HG03039 (cell line): ENCODE results near the gene DIO3.
"Not testable (repeated sequence)": the region's sequence is repeated elsewhere in the genome, so short reads cannot be mapped to it uniquely, and the experiment has no call there.

Experiments used
- ATAC-seq: cut with Tn5 transposase; IDR thresholded peaks from one replicate; pipeline ENCODE4 v1.9.1; 2021; ENCODE audit warnings: mild to moderate bottlenecking, moderate library complexity; ENCODE audit not compliant: unreplicated experiment

DIO3 gene

DNA sequence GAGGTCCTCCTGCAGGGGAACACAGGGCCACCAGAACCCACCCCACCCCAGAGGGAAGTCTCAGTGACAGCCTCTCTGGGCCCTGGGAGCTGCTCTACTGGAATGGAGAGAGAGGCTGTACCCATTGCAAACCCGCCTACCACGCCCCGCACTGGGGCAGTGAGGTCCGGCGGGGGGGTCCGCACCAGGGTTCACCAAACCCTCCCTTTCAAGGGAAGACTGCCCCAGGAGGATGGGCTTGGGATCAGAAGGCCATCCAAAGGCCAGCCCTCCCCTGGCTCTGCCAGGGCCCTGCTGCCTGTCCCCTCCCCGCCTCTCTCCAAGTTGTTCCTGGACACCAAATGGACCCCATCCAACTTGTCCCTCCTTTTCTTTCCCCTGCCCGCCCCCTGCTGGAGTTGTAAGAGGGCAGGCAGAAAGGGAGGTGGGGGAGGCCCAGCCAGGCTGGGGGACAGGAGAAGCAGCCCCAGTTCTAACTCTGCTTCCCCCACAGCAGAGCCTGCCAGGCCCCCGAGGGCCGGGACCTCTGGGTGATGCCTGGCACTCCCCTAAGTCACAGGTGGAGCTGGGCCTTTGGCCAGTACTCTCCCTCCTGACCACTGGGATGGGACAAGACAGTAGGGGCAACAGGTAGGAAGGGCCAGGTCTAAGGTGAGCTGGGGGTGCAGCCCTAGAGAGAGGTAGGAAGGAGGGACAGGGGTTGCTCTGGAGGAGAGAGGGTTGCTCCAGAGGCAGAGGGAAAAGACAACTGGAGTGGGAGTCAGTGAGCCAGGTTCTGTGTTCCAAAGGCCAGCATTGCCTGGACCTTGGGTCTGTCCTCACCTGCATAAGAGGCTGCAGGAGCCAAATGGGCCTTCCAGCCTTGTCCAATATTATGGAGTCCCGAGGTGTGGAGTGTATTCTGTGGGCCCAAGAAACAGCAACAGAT lies 3.2 kb upstream of the DIO3 start:
- no peak for ATAC-seq

DNA sequence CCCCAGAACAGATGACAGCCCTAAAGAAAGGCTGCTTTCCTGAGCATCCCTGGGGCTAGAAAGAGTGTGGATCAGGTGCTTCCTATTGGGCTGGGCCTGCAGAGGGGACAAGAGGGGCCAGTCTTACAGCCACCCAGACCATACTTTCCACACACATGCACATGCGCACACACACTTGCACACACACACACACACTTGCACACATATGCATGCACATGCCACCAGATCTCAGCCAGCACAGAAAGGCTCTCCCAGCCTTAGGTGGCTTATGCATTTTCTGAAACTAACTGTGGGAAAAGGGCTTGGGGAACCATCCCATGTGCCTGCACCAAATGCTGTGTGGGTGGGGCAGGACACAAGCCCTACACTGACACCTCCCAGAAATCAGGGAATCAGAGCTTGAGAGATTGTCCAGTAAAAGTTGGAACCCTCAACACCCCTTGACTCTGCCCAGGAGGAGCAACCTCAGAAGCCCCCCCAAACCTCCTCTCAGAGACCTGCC lies 2.5 kb upstream of the DIO3 start:
- ATAC-seq, result no peak

DNA sequence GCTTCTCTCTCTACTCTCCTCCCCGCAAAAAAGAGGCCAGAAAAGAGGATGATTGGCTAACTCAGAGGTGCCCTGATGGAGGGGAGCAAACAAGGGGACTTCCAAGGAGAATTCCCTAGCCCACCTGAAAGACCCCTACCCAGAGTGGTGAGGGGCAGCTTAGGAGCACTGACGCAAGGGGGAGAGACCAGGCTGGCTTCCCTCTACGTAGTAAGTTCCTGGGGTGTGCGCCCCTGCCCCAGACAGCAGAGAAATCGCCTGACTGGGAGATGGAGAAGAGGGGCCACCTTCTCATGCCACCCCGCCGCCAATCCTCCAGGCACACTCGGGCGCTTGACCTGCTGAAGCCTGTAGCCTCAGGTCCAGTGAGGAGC lies 2.1 kb upstream of the DIO3 start:
- no peak for ATAC-seq

DNA sequence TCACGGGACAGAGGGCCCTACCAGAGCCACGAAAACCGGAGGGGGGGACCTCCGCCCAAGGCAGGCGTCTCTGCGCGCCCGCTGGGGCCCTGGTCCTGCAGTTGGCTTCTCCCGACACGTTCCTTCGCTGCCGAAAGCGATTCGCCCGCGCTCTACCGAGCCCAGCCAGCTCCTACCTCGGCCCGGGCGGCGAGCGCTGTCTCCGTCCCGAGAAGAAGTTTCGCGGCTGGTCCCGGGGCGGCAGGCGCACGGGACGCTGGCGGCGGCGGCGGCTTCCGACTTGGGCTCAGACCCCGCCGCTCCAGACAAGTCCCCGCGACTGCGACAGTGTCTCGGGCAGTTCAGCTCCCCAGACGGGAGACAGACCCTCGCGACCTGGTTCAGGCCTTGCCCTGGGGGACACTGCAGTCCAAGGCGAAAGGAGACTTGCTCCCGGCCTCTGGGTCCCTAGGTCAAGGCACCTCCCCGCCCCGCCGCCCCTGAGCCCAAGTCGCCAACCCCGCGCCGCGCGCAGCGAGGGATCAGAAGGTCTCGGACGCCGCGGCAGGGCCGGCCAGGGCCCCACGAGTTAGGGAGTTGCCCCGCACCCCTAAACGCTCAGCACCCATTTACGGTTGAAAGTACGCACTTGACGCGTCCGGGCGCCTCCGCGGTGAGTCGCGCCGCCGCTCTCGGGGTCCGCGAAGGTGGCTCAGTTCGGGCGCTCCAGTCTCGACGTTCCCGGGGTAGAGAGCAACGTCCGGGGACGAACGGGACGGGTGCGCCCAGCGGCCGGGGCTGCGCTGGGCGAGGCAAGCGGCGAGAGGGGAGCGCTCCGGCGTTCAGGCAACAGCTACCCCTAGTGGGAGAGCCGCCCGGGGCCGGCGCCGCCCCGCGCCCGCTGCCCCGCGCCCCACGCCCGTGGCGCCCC lies 1.4 kb upstream of the DIO3 start:
- no peak for ATAC-seq

DNA sequence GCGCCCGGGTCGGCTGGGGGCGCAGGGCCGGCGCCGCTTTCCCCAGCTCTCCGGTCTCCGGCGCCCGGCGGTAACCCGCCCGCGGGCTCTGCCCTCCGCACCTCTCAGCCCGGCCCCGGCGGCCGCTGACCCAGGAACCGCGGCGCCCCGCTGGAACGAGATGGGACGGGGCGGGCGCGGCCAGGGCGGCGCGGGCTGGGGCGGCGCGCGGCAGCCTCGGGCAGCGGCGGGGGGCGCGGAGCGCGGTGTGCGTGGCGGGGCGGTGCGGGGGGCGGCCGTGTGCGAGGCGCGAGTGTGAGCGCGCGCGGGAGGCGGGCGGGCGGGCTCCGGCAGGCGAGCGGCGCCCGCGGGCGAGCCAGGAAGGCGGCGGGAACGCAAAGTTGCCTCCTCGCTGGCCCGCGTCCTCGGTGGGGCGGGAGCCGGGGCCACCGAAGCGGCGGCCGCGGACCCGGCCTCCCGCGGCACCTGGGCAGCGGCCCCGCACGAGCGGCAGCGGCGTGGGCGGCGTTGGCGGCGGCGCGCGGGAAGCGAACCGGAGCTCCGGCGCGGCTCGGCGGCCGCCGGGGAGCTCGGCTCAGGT lies 671 bp upstream of the DIO3 start:
- no peak for ATAC-seq

DNA sequence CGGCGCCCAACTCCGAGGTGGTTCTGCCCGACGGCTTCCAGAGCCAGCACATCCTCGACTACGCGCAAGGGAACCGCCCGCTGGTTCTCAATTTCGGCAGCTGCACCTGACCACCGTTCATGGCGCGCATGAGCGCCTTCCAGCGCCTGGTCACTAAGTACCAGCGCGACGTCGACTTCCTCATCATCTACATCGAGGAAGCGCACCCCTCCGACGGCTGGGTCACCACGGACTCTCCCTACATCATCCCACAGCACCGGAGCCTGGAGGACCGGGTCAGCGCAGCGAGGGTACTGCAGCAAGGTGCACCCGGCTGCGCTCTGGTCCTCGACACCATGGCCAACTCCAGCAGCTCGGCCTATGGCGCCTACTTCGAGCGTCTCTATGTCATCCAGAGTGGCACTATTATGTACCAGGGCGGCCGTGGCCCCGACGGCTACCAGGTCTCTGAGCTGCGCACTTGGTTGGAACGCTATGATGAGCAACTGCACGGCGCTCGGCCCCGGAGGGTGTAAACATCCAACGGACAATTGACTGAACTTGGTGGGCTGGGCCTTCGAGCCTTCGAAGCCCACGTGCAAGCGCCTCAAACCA lies 699 bp downstream of the DIO3 start:
- ATAC-seq, result no peak

DNA sequence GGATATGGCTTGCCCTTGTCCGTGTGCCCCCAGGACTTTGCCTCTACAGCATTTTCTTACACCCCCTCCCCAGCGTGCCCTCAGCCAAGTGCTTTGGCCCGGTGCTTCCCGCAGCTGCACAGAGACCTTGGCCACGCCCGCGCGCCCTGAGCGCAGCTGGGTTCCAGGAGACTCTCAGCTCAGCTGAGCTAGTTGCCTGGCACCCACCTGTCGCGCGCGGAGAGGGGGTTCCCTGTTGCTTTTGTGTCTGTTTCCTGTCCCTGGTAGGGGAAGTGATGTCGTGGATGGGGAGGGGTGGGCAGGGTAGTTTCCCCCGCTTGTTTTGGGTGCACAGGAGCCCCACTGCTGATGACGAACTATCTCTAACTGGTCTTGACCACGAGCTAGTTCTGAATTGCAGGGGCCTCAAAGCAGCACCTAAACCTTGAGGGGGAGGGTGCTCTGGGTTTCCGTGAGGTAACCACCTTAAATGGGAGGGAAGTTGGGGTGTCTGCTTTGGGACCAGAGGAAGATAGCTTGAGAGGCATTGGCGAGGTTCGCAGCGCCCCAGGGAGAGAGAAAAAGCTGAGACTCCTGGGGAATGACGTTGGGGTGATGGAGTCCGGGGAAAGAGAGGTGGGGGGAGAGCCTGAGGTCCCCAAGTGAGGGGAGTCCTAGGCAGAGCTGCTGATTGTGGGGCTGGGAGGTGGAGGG lies 1.5 kb downstream of the DIO3 start:
- ATAC-seq, result no peak

DNA sequence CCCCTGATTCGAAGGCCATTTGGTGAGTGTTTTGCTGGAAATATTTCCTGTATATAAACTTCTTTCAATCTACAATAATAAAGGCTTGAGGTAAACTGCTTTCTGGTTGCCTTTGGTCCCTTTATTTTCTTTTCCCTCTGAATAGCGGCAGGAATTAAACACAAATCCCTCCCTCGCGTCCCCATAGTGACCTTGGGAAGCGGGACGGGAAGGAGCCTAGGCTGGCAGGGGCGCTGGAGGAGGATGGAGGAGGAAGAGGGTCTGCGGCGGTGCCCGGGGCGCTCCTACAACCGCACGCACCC lies 2.0 kb downstream of the DIO3 start:
- no peak for ATAC-seq

DNA sequence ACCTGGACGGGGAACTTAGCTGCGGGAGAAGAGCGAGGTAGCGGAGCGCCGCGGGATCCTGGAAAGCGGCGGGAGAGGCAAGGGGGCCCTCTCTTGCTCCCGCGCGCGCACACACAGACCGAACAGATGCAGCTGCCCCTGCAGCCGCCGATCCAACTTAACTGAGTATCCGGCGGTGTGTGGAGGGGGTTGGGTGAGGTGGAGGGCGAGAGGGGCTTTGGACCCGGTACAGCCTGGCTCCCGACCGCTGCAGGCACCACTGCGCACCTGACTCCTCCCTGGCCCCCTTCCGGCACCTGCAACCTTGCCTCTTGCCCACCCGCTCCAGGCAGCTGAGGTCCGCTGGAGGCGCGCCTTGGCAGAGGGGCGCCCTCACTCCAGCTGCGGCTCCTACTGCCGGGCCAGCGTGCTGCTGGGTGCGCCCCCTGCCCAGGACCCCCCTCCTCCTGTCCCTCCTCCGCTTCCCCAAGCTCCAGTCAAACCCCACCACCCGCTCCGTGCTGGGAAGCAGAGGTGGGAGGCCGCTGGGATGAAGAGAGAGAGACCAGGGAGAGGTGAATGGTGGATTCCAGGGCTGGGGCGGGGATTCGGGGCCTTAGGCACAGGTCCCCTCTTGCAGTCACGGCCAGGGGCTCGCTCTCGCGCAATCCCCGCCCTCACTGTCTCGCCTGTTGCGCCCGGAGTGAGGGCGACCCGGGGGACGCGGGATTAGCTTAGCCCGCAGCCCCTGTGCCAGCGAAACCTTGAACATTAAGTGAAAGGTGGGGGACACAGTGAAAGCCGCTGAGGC lies 2.6 kb downstream of the DIO3 start:
- no peak for ATAC-seq

DNA sequence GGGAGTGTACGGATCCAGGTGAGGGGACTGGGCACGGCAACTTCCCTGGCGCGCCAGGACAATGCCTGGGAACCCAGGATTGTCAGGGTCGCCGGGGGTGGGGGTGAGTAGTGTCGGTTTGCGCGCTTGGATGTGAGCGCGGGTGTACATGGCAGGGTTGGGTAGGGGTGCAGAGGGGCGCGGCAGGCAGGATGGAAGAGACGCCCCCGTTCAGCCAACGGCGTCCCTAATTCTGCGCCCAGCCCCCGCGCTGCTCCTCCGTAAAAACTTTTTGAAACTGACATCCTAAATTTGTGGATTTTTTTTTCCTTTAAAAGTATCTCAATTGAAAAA lies 3.1 kb downstream of the DIO3 start:
- ATAC-seq, result no peak

DNA sequence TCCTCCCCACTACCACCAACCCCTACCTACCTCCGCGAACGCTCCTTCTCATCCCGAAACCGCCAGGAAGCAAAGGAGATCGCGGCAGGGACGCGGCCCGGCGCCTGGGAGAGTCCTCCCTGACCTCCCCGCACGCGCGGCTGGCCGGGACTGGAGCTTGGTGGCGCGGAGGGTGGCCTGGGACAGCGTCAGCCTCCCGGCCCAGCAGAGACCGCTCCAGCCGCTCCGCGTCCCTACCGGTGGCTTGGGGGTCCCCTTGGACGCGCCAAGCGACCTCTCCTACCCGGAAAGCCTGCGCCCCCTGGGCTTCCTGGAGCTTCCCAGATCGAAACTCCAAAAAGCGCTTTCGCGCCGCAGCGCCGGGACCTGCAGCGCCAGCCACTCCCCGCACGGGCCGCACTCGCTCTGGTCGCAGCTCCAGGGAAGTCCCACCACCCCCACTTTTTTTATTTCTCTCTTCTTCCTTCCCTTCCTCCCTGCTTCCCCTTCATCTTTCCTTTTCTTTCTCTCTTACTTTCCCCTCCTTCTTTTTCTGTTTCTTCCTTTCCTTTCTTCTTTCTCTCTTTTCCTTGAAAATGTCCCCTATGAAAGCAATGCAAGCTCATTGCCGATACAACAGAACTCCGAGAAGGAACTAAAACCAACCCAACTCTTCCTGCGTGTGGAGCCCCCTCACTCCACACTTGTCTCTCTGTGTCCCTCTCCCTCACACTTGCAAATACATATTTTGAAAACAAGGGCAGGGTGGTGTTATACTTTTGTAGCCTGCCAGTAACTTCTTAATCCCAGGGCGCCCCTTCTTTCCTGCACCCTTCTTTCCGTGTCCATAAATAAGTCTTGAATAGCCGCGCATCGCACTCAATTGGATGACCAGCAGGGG lies 3.8 kb downstream of the DIO3 start:
- ATAC-seq, result no peak

DNA sequence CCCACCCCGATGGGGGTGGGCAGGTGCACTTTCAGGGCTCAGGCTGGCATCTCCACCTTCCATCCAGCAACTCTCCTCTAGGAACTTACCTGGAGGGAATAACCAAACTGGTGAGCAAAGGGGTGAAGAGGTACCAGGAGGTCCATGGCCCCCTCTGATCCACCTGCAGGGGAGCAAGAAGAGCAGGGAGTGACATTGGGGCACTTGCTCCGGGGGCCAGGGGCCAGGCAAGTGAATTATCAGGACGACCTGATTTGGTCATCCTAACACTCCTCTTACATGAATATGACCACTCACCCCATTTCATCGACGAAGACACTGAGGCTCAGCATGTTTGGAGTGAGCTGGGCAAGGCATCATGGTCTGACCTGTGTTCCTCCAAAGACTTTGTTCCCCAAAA lies 6.0 kb downstream of the DIO3 start:
- no peak for ATAC-seq

DNA sequence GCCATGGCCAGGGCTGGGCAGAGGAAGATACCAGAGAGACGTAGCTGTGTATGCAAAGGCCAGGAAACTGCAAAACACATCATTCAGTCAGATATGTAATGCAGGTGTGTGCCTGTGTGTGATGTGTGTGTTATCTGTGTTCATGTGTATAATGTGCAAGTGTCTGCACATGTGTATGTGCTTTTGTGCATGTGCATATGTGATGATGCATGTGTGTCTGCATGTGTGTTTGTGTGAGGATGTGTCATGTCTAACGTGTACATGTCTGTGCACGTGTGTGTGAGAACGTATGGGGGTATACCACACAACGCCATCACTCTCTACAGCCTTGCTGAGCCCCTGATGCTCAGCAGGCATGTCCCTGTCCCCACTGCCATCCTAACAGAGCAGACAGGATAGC lies 9.7 kb downstream of the DIO3 start:
- no peak for ATAC-seq

DNA sequence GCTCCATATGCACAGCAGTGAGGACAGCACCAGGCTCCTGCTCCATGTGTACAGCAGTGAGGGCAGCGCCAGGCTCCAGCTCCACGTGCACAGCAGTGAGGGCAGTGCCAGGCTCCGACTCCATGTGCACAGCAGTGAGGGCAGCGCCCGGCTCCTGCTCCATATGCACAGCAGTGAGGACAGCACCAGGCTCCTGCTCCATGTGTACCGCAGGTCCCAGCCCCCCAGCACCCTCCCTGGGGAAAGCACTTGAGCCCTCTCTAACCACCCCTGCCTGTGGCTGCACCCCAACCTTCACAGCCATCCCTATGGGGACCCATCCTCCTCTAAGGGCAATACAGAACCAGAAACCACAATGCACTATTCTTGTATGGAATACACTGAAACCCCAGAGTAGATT lies 11.2 kb downstream of the DIO3 start:
- not testable (repeated sequence) for ATAC-seq

DNA sequence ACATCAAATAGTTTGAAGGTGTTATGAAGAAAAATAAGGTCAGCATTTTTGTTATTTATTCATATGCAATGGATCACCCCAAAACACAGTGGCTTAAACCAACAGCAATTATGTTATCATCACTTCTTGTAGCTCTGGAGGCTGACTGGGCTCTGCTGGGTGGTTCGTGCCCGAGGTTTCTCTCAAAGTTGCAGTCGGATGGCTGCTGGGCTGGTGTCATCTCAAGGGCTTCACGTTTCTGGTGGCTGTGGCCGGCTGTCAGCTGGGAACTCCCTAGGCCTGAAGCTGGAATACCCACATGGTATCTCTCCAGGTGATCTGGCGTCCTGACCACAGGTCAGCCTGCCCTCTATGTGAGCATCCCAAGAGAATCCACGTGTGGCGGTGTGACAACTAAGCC lies 12.0 kb downstream of the DIO3 start:
- no peak for ATAC-seq

DNA sequence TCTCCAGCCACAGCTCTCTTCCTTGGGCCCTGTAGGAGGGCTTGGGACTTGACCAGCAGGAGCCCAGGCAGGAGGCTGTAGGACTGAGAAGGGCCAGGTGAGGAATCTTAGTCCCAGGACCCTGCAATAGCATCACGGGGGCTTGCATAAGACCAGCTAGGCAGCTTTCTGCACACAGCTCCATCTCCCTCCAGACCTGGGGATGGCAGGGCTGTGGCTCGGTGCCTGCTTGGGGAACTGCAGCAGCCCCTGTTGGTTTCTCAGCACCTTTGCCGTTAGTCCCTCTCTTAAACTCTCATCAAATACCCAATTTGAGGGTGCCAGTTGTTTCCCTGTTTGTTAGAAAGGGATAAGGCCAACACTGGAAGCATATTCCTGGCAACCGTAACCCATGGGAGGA lies 14.3 kb downstream of the DIO3 start:
- ATAC-seq, result no peak

DNA sequence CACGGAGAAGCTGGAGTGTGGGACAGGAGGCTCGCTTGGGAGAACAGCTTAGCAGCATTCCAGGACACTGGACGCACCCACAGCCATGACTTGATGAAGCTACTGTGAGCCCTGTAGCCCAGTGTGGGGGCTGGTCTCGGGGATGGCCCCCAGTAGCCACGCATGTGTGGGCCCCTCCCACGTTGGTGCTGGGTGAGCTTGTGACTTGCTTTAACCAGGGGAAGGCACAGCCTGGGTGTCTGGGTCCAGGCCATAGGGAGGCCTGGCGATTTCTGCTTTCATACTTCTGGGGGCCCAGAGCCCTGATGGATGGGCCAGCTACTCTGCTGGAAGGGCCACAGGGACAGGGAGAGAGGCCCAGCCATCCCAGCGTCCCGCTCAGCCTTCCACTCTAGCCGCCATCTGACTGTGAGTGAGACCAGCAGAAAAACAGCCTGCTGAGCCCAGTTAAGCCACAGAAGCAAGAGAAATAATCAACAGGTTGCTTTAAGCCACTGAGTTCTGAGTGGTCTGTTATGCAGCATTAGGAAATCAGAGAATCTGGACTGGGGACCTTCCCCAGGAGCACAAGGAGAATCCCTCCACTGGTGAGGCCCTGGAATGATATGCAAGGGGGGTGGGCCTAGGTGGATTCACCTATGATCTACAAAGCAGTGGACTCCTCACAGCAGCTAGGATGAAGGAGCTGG lies 16.1 kb downstream of the DIO3 start:
- no peak for ATAC-seq

DNA sequence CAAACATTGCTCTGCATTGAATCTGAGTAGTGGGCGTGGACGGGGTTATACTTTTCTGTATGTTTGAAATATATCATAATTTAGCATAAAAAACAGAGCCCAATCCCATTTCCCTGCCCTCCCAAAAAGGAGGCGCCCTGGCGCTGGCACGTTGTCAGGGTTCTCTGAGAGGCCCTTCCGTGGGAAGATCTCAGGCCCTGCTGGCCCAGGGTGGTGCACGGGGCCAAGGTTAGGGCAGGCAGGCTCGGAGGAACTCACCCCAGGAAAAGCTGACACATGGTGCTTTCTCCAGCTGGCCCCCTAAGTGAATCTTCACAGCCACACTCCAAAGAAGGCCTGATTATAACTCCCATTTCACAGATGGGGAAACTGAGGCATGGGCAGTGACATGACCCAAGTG lies 17.2 kb downstream of the DIO3 start:
- ATAC-seq, result no peak
